Neural progenitor cell (in vitro differentiated cells): ENCODE results near the gene ADARB2.

ENCODE experiments used
- CTCF ChIP-seq: fragments of 200-600 bp; sonication (generic); IDR thresholded peaks from 2 replicates; pipeline ENCODE4 v1.5.1; 2017; ENCODE audit warnings: antibody characterized with exemption, mild to moderate bottlenecking
- EZH2 ChIP-seq: fragments of 200-600 bp; sonication (generic); IDR thresholded peaks from 2 replicates; pipeline ENCODE4 v1.6.1; 2017; ENCODE audit warnings: antibody characterized with exemption, mild to moderate bottlenecking, moderate library complexity
- EZH2phosphoT487 ChIP-seq: fragments of 200-600 bp; sonication (generic); IDR thresholded peaks from 2 replicates; pipeline ENCODE4 v1.6.1; 2017; ENCODE audit warnings: antibody characterized with exemption

DNA sequence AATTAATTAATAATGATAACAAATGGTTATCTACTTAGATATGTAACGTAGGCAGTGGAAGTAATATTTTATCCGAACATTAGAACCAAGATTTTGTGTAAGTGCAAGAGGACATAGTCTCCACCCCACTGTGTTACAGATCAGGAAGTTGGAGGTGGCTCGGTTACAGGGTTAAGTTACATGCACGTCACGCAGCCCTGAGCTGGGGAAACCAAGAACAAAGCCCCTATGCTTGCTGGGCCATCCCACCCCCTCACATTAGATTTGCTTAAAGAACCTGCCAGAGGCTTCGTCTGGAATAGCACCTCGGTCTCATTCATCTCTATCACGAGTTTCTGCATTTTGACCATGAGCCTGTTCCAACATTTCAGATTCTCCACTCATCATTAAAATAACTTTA lies 214.1 kb downstream of the ADARB2 start:
- no peak for TF ChIP-seq CTCF
- TF ChIP-seq EZH2, result no peak
- no peak for TF ChIP-seq EZH2phosphoT487
